ENCODE measurements around the gene MRPL42.
"Not testable (repeated sequence)": the region's sequence is repeated elsewhere in the genome, so short reads cannot be mapped to it uniquely, and the experiment has no call there.

The MRPL42 gene

GRCh38 chr12:93467351-93468007 is at the start of gene MRPL42:
TSS of gene MRPL42 (plus strand) at chr12:93467514. CDS start at chr12:93469286, 1,772 bp downstream.
- peak; percentile 71 for DNase-seq

- no peak for DNase-seq
Measured at GRCh38 chr12:93417967-93418480, 49.3 kb upstream of the MRPL42 start.

GRCh38 chr12:93419388-93420034 is 47.8 kb upstream of the MRPL42 start:
- DNase-seq = no peak

DNA sequence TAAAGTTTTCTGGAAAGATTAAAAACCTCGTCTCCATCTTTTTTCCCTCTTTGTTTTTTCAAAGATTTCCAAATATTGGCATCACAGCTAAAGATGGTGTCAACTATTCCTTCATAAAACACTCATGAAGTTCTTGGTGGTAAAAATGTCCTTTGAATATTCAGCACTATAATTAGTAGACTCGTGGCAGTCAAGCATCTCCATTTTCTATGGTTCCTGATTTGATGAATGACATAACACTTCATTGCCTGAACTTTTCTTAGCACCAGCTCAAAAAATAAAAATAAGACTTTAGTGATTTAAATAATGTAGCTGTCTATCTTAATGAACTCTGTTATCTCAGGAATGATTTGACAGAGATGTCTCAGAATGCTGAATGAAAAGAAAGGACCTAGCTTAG is 45.3 kb upstream of the MRPL42 start:
- DNase-seq = no peak

DNA sequence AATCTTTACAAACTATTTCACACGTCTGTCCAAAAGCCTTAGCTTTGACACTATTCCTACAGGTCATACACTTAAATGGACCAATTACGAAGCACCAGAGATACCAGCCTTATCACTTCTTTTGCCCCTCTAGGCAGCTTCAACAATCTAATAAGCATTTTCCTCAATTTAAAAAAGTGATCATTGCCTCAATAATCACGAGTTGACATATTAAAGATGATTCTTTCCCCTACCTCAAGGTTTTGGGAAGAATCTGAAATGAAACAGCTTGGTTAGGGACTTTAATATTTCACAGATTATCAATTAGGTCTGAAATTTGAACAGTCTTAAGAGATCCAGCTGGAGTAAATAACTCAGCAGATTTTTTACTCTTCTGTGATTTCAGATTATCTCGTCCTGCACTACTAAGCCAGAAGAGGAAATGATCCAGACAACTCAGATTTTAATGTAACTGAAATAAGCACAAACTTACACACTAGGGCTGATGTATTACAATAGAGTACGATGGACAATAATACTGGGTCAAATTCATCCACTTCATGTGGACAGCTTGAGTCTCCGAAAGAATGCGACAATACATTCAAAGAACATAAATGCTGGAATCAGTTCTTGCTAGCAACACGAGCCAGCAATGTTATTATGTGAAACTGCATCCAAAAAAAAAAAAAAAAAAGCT is 41.4 kb upstream of the MRPL42 start:
- no peak for DNase-seq

DNA sequence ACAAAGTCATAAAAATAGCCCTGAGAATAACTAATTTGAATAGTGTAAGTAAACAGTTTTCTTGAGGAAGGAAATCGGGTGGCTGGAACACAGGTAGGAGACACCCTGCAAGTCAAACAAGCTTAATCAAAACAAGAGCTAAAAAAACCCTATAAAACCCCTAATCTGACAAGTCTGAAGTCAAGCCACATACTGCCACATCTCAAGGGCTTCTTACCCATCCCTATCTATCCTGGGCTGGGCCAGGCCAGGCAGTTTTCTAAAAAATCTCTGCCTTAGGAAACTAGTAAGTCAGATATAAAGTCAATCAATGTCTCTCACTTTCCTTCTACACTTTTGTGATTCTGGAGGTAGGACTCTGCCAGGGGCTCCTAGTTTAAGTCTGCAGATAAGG is 40.9 kb upstream of the MRPL42 start:
- DNase-seq = no peak

DNA sequence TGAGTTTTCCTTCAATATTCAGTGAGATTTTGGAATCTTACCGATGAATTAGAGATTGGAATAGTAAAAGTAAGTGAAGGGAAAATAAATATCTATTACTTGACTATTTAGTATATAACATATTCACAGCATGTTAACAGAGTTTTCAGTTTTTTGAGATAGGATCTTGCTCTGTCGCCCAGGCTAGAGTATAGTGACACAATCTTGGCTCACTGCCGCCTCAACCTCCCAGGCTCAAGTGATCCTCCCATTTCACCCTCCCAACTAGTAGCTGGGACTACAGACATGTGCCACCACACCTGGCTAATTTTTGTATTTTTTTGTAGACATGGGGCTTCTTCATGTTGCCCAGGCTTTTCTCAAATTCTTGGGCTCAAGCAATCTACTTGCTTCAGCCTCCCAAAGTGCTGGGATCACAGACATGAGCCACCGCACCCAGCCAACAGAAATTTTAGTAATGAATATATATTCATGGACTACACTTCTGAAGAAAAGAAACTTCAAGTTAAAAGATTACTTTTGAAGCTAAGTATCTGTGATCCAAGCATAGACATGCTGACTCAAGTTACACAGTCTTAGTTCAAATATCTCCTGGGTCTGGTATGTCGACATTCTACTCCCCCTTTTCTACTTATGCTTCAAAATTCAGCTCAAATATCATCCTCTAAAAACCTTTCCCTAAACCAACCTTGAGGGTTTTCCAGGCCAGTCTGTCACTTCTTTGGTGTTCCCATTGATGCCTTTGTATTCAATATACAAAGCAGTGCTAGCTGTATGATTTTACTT is 39.3 kb upstream of the MRPL42 start:
- no peak for DNase-seq

- DNase-seq = no peak
Measured at GRCh38 chr12:93429448-93429847, 37.9 kb upstream of the MRPL42 start.

GRCh38 chr12:93429852-93430251 is 37.5 kb upstream of the MRPL42 start:
- no peak for DNase-seq

DNA sequence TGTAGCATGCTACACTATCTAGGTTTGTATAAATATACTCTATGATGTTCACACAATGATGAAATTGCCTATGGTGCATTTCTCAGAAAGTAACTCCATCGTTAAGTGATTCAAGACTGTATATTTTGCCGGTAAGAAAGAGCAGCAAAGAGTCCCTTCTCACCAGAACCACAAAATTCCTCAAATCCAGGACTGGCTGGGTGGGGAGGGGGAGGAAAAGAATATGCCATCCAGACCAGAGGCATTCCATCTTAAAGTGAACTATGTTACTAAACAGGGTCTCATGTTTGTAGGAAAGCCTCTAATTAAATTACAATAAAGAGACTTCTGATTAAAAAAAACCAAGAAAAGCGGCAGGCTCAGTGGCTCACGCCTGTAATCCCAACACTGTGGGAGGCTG is 37.0 kb upstream of the MRPL42 start:
- DNase-seq = no peak

DNA sequence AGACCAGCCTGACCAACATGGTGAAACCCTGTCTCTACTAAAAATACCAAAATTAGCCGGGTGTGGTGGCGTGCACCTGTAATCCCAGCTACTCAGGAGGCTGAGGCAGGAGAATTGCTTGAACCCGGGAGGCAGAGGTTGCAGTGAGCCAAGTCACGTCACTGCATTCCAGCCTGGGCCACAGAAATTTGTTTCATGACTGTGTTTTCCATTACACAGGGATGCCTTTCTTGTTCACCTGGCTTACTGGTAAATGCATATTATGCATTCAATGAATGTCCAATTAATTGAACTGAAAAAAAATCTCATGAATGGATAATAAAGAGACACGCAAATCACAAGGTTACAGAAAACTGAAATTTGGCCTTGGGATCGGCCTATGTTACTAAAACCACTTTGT is 35.3 kb upstream of the MRPL42 start:
- not testable (repeated sequence) for DNase-seq

GRCh38 chr12:93434256-93434865 is 33.0 kb upstream of the MRPL42 start:
- DNase-seq = no peak

GRCh38 chr12:93438266-93439050 is 28.9 kb upstream of the MRPL42 start:
- DNase-seq = no peak

- DNase-seq = no peak
Measured at GRCh38 chr12:93440043-93440835, 27.1 kb upstream of the MRPL42 start.

DNA sequence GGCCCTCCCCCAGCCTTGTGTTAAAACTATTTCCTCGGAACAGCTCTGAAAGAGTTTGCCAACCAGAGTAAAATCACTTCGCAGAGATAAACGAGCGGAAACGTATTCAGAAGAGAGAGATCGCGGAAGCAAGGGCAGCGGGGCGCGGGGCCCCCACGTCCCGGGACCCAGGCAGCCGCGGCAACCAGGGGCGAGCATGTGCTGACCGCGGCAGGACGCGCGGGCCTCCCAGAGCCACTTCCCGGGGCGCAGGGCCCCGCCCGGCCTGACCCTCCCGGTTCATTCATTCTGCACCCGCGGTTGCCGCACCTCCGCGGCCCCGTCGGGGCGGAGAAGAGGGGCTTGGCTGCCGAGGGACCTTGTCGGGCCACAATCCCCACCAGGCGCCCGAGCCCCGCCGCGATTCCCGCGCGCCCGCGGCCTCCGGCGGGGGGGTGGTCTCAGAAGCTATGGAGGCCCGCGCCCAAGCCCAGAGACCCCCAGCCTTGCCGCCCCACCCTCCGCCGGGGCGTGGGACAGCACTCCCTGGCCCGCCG is 26.2 kb upstream of the MRPL42 start:
- no peak for DNase-seq

- DNase-seq = peak; percentile 87
Measured at GRCh38 chr12:93441617-93442410, 25.5 kb upstream of the MRPL42 start, which contains the start of gene UBE2N. TSS of gene UBE2N (minus strand) at chr12:93441947. CDS start at chr12:93441884, 63 bp downstream.

GRCh38 chr12:93442411-93443340 is 24.6 kb upstream of the MRPL42 start:
- DNase-seq = no peak

DNA sequence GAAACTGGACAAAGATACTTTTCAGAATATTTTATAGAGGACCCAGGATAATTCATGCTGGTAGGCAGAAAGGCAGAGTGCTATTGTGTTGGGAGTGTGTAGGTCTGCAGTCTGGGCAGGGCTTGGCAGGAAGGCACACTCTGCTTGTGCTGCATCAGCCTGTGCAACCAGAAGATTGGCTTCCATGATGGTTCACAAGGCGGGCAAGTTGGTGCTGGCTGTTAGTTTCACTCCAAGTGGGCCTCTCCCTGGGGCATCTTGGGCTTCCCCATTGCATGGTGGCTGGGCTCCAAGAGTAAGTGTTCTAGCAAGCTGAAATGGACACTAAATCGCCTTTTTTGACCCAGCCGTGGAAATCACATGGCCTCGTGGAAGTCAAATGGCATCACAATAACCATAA is 23.7 kb upstream of the MRPL42 start:
- DNase-seq = no peak

Measured in NCI-H1092 (cell line).